ENCODE results near the gene CAPN15. TPM values are rescaled to one million over a fixed set of nuclear protein-coding genes. Genes with fewer than 3 reads are reported as not detected.

CAPN15 gene
- total and polyA plus RNA-seq, 5 experiments from 2014 or later = 5.5 to 63.2 (median 7.9) TPM

DNA sequence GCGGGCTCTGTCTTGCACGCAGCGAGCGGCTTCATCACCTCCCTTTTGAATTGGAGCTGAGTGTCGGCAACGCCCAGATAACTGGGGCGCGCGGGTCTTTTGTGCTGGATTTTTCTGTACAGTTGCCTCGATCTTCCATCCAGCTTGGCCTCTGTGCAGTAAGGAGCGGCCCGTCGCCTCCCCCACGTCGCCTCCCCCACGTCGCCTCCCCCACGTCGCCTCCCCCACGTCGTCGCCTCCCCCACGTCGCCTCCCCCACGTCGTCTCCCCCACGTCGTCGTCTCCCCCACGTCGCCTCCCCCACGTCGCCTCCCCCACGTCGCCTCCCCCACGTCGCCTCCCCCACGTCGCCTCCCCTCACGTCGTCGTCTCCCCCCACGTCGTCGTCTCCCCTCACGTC lies 17.0 kb downstream of the CAPN15 start:
- no peak overlapping the region for H3K4me3 Mint-ChIP-seq
- ATAC-seq = no peak
- H3K4me1 Mint-ChIP-seq = peaks cover 0 to 2% (median 0%) of the 10 kb centered on the region in 4 donors
- DNase-seq = no peak
- peaks cover 0 to 2% (median 0%) of the 10 kb centered on the region in 3 donors for H3K36me3 Mint-ChIP-seq
- POLR2A ChIA-PET = no interaction called here
- H3K27ac Mint-ChIP-seq = peak overlapping the region in 1 of 10 donors; percentile 14
- no peaks in the 10 kb centered on the region for H3K27me3 Mint-ChIP-seq
- no peaks in the 10 kb centered on the region for H3K9me3 Mint-ChIP-seq

DNA sequence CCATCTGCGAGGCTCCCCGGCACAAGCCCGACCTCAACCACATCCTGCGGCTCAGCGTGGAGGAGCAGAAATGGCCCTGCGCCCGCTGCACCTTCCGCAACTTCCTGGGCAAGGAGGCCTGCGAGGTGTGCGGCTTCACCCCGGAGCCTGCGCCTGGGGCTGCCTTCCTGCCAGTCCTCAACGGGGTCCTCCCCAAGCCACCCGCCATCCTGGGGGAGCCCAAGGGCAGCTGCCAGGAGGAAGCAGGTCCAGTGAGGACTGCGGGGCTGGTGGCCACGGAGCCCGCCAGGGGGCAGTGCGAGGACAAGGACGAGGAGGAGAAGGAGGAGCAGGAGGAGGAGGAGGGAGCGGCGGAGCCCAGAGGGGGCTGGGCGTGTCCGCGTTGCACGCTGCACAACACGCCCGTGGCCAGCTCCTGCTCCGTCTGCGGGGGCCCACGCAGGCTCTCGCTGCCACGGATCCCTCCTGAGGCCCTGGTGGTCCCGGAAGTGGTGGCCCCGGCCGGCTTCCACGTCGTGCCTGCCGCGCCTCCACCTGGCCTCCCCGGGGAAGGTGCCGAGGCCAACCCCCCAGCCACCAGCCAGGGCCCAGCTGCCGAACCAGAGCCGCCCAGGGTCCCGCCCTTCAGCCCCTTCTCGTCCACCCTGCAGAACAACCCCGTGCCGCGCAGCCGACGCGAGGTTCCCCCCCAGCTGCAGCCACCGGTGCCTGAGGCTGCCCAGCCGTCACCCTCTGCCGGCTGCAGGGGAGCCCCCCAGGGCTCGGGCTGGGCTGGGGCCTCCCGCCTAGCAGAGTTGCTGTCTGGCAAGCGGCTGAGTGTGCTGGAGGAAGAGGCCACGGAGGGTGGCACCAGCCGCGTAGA lies 19.6 kb downstream of the CAPN15 start:
- Mint-ChIP-seq H3K27ac (peak overlapping the region in 2 of 10 donors; percentile 29 to 59), H3K4me3 (peak overlapping the region in 3 of 10 donors; percentile 18 to 36 (median 25)), H3K4me1 (peaks cover 0 to 2% (median 0%) of the 10 kb centered on the region in 4 donors), H3K27me3 (no peaks in the 10 kb centered on the region), H3K9me3 (no peaks in the 10 kb centered on the region), H3K36me3 (no peaks in the 10 kb centered on the region)
- POLR2A ChIA-PET = no interaction called here
- peak; percentile 68 to 83 for ATAC-seq
- peak in 8 of 10 donors; percentile 24 to 73 (median 50) for DNase-seq

DNA sequence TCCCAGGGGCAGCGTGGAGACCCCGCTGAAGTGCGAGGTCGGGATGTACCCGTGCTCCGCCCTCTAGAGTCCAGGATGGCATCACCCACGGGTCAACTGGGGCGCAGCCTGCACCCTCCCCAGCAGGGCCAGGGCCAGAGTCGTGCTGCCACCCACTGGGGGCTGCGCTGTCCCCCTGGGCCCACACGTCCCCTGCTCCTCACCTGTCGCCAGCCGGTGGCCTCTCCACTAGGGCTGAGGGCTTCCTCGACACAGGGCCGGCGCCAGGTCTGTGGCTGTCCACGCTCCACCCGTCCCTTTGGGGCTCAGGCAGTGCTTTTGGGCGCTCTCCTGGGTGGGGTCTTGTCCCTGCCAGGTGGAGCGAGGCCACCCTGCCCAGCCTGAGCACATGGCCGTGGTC lies 21.1 kb downstream of the CAPN15 start:
- H3K27me3 Mint-ChIP-seq = no peaks in the 10 kb centered on the region
- no peak overlapping the region for H3K27ac Mint-ChIP-seq
- DNase-seq (no peak), ATAC-seq (no peak)
- peaks cover 0 to 2% (median 0%) of the 10 kb centered on the region in 4 donors for H3K4me1 Mint-ChIP-seq
- no peaks in the 10 kb centered on the region for H3K36me3 Mint-ChIP-seq
- no peaks in the 10 kb centered on the region for H3K9me3 Mint-ChIP-seq
- no peak overlapping the region for H3K4me3 Mint-ChIP-seq
- POLR2A ChIA-PET = no interaction called here

DNA sequence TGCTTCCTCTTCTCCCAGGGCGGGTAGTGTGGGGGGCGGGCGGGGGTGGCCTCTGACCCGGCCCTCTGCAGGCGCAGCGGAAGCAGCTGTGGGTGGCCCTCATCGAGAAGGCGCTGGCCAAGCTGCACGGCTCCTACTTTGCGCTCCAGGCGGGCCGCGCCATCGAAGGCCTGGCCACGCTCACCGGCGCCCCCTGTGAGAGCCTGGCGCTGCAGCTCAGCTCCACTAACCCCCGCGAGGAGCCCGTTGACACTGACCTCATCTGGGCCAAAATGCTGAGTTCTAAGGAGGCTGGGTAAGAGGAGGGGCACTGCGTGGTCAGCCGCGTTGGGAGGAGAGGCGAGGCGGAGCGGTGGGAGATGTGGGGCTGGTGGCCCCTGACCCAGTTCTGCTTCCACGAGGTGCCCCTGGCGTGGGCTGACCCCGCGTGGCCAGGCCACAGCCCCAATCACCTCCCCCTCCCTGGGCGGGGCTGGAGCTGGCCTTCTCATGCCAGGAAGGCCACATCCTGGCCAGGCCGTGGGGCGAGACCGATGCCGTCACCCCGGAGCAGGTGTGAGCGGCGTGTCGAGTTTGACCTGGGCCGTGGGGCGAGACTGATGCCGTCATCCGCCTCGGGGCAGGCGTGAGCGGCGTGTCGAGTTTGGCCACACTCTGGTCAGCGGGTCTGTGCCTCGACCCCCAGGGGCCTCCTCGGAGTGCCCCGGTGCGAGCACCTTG lies 22.2 kb downstream of the CAPN15 start:
- Mint-ChIP-seq H3K4me3 (no peak overlapping the region), H3K27ac (no peak overlapping the region), H3K27me3 (no peaks in the 10 kb centered on the region), H3K4me1 (peaks cover 0 to 2% (median 0%) of the 10 kb centered on the region in 4 donors), H3K9me3 (no peaks in the 10 kb centered on the region), H3K36me3 (peaks cover 0 to 3% (median 0%) of the 10 kb centered on the region in 3 donors)
- ATAC-seq (no peak), DNase-seq (no peak)
- POLR2A ChIA-PET = interaction anchor here (0.5 kb wide), 1 partner anchor 32 kb away, joined by 3 read pairs; no protein-coding TSS in a partner anchor

DNA sequence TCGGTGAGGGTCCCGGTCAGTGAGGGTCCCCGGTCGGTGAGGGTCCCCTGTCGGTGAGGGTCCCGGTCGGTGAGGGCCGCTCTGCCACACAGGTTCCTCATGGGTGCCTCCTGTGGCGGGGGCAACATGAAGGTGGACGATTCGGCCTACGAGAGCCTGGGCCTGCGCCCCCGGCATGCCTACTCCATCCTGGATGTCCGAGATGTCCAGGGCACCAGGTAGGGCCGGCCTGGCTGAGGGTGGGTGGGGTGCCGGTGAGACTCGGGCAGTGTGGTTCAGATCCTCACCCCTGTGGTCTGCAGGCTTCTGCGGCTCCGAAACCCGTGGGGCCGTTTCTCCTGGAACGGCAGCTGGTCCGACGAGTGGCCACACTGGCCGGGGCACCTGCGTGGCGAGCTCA lies 23.7 kb downstream of the CAPN15 start:
- Mint-ChIP-seq H3K4me3 (no peak overlapping the region), H3K36me3 (peaks cover 0 to 3% (median 0%) of the 10 kb centered on the region in 3 donors), H3K4me1 (no peaks in the 10 kb centered on the region), H3K27ac (no peak overlapping the region), H3K9me3 (no peaks in the 10 kb centered on the region), H3K27me3 (no peaks in the 10 kb centered on the region)
- DNase-seq = no peak
- POLR2A ChIA-PET = no interaction called here
- ATAC-seq = no peak

DNA sequence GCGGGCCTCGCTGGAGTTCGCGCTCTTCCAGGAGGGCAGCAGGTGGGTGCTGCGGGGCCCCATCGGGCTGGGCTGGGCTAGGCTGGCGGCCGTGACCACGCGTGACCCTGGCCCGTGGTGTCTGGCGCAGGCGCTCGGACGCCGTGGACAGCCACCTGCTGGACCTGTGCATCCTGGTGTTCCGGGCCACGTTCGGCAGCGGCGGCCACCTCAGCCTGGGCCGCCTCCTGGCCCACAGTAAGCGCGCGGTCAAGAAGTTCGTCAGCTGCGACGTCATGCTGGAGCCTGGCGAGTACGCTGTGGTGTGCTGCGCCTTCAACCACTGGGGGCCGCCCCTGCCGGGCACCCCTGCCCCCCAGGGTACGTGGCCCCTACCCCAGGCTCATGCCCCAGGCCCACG lies 24.7 kb downstream of the CAPN15 start:
- POLR2A ChIA-PET = no interaction called here
- no peak overlapping the region for H3K27ac Mint-ChIP-seq
- H3K4me1 Mint-ChIP-seq = no peaks in the 10 kb centered on the region
- no peak for DNase-seq
- no peak for ATAC-seq
- peaks cover 0 to 3% (median 0%) of the 10 kb centered on the region in 3 donors for H3K36me3 Mint-ChIP-seq
- no peaks in the 10 kb centered on the region for H3K9me3 Mint-ChIP-seq
- H3K27me3 Mint-ChIP-seq = no peaks in the 10 kb centered on the region
- no peak overlapping the region for H3K4me3 Mint-ChIP-seq

DNA sequence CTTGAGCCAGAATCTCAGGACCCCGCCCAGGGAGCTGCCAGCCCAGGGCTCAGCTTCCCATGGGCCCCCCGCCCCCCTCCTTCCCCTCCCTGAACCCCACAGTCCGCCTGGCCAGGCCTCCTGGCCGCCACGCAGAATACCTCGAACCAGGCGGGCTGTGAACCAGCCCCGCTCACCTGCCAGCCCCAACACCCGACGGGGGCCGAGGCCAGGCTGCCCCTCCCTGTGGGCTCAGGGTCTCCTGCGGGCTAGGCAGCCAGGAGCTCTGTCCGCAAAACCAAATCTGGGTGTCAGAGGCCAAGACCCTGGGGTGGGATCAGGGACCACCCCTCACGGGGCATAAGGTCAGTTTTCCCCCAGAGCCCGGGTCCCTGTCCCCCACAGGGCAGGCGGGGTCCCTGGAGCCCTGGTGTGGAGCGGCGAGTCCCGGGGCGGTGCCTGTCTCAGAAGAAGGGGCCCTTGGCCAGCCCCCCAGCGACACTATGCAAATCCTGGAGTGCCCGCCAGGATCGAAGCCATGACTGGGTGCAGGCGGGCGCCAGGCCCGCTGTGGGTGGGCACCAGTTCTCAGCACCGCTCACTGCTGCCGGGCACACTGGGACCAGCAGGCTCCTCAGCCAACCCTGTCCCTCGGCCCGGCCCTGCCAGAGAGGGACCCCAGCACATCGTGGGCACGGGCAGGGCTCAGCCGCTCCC lies 26.2 kb downstream of the CAPN15 start:
- peaks cover 0 to 7% (median 3%) of the 10 kb centered on the region in 5 donors for H3K27me3 Mint-ChIP-seq
- no peaks in the 10 kb centered on the region for H3K9me3 Mint-ChIP-seq
- peaks cover 0 to 3% (median 0%) of the 10 kb centered on the region in 3 donors for H3K36me3 Mint-ChIP-seq
- DNase-seq (no peak), ATAC-seq (no peak)
- no peak overlapping the region for H3K4me3 Mint-ChIP-seq
- no peaks in the 10 kb centered on the region for H3K4me1 Mint-ChIP-seq
- H3K27ac Mint-ChIP-seq = no peak overlapping the region
- POLR2A ChIA-PET = no interaction called here

DNA sequence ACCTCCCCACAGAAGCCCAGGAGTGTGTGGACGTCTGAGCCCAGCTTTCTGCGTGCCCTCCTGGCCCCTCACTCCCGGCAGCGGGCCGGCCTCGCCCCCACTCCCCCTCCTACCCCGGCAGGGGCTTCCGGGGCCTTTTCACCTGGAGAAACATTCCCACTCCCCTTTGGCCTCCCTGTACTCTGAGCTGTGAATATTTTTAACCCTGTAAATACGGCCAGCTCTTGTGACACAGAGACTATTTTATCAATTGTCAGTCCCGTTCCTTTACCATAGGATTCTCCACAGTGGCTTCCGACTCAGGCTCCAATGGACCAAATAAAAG lies 26.7 kb downstream of the CAPN15 start:
- Mint-ChIP-seq H3K9me3 (no peaks in the 10 kb centered on the region), H3K27ac (no peak overlapping the region), H3K36me3 (peaks cover 0 to 3% (median 0%) of the 10 kb centered on the region in 3 donors), H3K4me1 (no peaks in the 10 kb centered on the region), H3K4me3 (no peak overlapping the region), H3K27me3 (peaks cover 0 to 8% (median 3%) of the 10 kb centered on the region in 5 donors)
- no peak for ATAC-seq
- no peak for DNase-seq
- POLR2A ChIA-PET = no interaction called here

DNA sequence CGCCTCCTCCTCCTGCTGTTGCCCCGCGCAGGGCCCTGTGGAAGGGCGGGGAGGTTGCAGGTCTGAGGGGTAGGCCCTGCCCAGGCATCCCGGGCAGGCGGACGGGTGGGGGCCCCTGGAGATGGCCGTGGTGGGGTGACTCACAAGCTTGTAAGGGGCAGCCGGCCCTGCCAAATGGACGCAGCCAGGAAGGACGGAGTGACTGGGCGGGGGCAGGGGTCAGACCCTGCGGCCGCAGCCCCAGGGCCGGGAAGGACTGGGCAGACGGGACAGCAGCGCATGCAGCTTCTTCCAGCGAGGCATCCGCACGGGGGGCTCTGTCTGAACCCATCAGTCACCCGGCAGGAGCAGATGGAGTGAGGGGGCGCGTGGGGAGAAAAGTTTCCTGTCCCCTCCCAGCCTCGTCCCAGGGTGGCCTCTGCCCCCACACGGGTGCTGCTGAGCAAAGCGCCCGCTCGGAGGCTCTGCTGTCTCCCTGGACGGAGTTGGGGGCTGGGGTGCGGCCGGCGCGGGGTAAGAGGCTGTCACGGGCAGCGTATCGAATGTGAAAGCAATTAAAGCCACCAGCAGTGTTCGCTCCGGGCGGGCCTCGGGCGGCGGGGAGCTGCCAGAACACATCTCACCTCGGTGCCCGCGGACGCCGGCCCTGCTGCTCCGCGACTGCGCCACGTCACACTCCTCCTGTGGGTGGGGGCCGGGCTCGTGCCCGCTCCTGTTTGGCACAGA lies 27.3 kb downstream of the CAPN15 start:
- POLR2A ChIA-PET = no interaction called here
- Mint-ChIP-seq H3K9me3 (no peaks in the 10 kb centered on the region), H3K4me1 (no peaks in the 10 kb centered on the region), H3K27ac (no peak overlapping the region), H3K27me3 (peaks cover 0 to 8% (median 3%) of the 10 kb centered on the region in 5 donors), H3K36me3 (peaks cover 0 to 3% (median 0%) of the 10 kb centered on the region in 3 donors), H3K4me3 (no peak overlapping the region)
- ATAC-seq (no peak), DNase-seq (no peak)

DNA sequence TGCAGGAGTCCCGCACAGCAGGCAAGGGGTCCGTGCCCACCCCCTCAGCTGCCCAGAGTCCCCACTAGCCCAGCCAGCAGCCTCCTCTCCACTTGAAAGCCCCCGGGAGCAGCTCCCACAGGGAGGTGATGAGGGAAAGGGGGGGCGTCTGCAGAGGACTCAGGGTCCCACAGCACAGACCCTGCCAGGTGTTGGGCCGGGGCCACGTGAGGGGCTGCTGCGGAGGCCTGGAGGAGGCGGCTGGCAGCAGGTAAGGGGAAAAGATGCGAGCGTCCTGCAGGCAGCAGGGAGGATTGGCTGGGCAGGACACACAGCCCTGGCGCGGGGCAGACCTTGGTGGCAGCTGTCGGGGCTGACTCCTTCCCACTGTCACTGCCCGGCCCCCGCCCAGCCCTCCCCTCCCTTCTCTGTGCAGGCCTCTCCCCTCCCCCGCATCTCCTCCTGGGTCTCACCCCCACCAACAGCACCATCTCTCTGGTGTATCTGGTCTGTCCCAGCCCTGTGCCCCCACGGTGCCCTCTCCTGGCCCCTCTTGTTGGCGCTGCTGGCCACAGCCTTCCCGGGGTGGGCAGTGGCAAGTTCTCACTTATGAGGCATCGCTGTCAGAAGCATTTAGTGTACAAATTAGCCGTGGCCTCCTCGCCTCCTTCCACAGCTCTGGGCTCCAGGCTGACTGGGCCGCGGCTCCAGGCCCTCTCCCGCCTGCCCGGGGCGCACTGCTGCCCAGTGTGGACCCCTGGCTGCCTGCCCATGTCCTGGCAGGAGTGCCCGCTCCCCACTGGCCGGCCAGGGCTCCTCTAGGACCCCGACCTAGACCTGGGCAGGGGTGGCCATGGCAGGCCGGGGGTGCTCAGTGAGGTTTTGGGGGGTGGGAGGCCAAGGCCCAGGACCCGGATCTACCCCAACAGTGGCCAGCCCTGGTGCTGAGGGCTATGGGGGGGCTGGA lies 28.3 kb downstream of the CAPN15 start:
- no peak overlapping the region for H3K4me3 Mint-ChIP-seq
- H3K9me3 Mint-ChIP-seq = no peaks in the 10 kb centered on the region
- peaks cover 0 to 8% (median 3%) of the 10 kb centered on the region in 5 donors for H3K27me3 Mint-ChIP-seq
- H3K27ac Mint-ChIP-seq = no peak overlapping the region
- POLR2A ChIA-PET = no interaction called here
- H3K36me3 Mint-ChIP-seq = peaks cover 0 to 3% (median 0%) of the 10 kb centered on the region in 3 donors
- ATAC-seq = no peak
- no peak for DNase-seq
- no peaks in the 10 kb centered on the region for H3K4me1 Mint-ChIP-seq

DNA sequence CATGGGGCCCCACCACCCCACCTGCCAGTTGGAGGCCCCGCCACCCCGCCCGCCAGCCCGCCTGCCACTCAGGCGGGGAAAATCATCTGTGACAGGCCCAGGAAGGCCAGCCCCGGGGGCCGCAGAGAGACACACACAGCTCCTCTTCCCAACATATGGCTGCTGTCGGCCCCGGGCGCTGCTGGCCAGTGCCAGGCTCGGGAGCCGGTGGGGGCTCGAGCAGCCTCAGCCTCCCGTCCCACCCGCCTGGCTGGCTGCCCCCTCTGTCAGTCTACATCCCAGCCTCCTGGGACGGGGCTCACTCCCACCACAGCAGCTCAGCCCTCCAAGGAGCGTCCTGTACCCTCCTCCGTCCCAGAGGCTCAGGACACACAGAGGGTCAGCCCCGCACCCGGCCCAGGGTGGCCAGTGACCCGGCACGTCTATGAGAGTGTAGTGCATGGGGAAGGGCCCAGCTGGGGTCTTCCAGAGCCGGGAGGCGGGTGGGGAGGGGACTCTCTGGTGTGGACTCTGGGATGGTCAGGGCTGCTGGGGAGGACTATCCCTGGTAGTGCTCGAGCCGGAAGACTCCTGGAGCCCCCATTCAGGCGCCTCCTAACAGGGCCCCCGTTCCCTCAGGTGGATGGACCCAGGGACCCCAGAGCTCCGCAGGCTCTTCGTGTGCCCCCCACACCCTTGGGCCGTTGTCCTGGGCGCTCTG lies 29.1 kb downstream of the CAPN15 start:
- POLR2A ChIA-PET = no interaction called here
- DNase-seq (no peak), ATAC-seq (no peak)
- Mint-ChIP-seq H3K4me3 (no peak overlapping the region), H3K27ac (no peak overlapping the region), H3K9me3 (no peaks in the 10 kb centered on the region), H3K27me3 (peaks cover 0 to 8% (median 3%) of the 10 kb centered on the region in 5 donors), H3K36me3 (peaks cover 0 to 3% (median 0%) of the 10 kb centered on the region in 3 donors), H3K4me1 (no peaks in the 10 kb centered on the region)
